HK-2 (cell line): Measurements from ENCODE around the gene FUBP3.

Experiments used
- DNase-seq: peaks from one replicate; pipeline ENCODE4 v3.0.0-alpha.2; 2018; ENCODE audit not compliant: unreplicated experiment

The FUBP3 gene

GRCh38 chr9:130578865-130579737 lies at the start of gene FUBP3:
TSS of gene FUBP3 (plus strand) at chr9:130579577. CDS start at chr9:130579681, 104 bp downstream.
- DNase-seq, result peak; percentile 91

GRCh38 chr9:130530938-130531337 lies 48.4 kb upstream of the FUBP3 start:
- no peak for DNase-seq

- DNase-seq, result no peak
Observed at GRCh38 chr9:130531670-130532069, 47.7 kb upstream of the FUBP3 start.

- no peak for DNase-seq
Observed at GRCh38 chr9:130532426-130533080, 46.8 kb upstream of the FUBP3 start.

- no peak for DNase-seq
Observed at GRCh38 chr9:130535818-130536521, 43.4 kb upstream of the FUBP3 start.

- DNase-seq, result no peak
Observed at GRCh38 chr9:130536701-130537107, 42.7 kb upstream of the FUBP3 start.

- no peak for DNase-seq
Observed at GRCh38 chr9:130537346-130538050, 41.9 kb upstream of the FUBP3 start.

- DNase-seq, result peak; percentile 27
Observed at GRCh38 chr9:130539420-130540223, 39.8 kb upstream of the FUBP3 start.

GRCh38 chr9:130541533-130541932 lies 37.8 kb upstream of the FUBP3 start:
- no peak for DNase-seq

- DNase-seq, result no peak
Observed at GRCh38 chr9:130542038-130542437, 37.3 kb upstream of the FUBP3 start.

- DNase-seq, result no peak
Observed at GRCh38 chr9:130542457-130543228, 36.7 kb upstream of the FUBP3 start.

- DNase-seq, result no peak
Observed at GRCh38 chr9:130543368-130543767, 36.0 kb upstream of the FUBP3 start.

- no peak for DNase-seq
Observed at GRCh38 chr9:130543859-130544258, 35.5 kb upstream of the FUBP3 start.

GRCh38 chr9:130544364-130544763 lies 35.0 kb upstream of the FUBP3 start:
- no peak for DNase-seq

- DNase-seq, result no peak
Observed at GRCh38 chr9:130548103-130548502, 31.3 kb upstream of the FUBP3 start.

- DNase-seq, result no peak
Observed at GRCh38 chr9:130549093-130549735, 30.2 kb upstream of the FUBP3 start.

- DNase-seq, result no peak
Observed at GRCh38 chr9:130554606-130555005, 24.8 kb upstream of the FUBP3 start.

GRCh38 chr9:130555061-130555460 lies 24.3 kb upstream of the FUBP3 start:
- DNase-seq, result no peak

- DNase-seq, result peak; percentile 45
Observed at GRCh38 chr9:130555968-130556367, 23.4 kb upstream of the FUBP3 start.
